IPS-NIHi11 (cell line): ENCODE results near the gene NLRP5.
"Not testable (repeated sequence)": the region's sequence is repeated elsewhere in the genome, so short reads cannot be mapped to it uniquely, and the experiment has no call there.

ENCODE experiments used
- DNase-seq: peaks from one replicate; pipeline ENCODE4 v3.0.0; 2012; ENCODE audit warnings: mixed read lengths, low spot score

NLRP5 gene

GRCh38 chr19:56076498-56076897 is 89.9 kb downstream of the NLRP5 start:
- DNase-seq, result peak; percentile 70

GRCh38 chr19:56079609-56080008 is 93.0 kb downstream of the NLRP5 start:
- no peak for DNase-seq

- DNase-seq, result peak; percentile 91
These were observed 94.3 kb downstream of the NLRP5 start for GRCh38 chr19:56080669-56081401.

- no peak for DNase-seq
These were observed 97.1 kb downstream of the NLRP5 start for GRCh38 chr19:56083668-56084067.

- DNase-seq, result no peak
These were observed 98.4 kb downstream of the NLRP5 start for GRCh38 chr19:56084835-56085536.

GRCh38 chr19:56085571-56086275 is 99.1 kb downstream of the NLRP5 start:
- no peak for DNase-seq

- no peak for DNase-seq
These were observed 100.3 kb downstream of the NLRP5 start for GRCh38 chr19:56086671-56087430.

GRCh38 chr19:56087647-56088496 is 101.3 kb downstream of the NLRP5 start:
- DNase-seq, result no peak

GRCh38 chr19:56088497-56089215 is 102.1 kb downstream of the NLRP5 start:
- no peak for DNase-seq

GRCh38 chr19:56089344-56089743 is 102.8 kb downstream of the NLRP5 start:
- DNase-seq, result no peak

- DNase-seq, result no peak
These were observed 104.5 kb downstream of the NLRP5 start for GRCh38 chr19:56091066-56091490.

- DNase-seq, result no peak
These were observed 105.4 kb downstream of the NLRP5 start for GRCh38 chr19:56091751-56092546.

- no peak for DNase-seq
These were observed 106.4 kb downstream of the NLRP5 start for GRCh38 chr19:56092685-56093631.

GRCh38 chr19:56094449-56094848 is 107.9 kb downstream of the NLRP5 start:
- DNase-seq, result no peak

- DNase-seq, result no peak
These were observed 110.1 kb downstream of the NLRP5 start for GRCh38 chr19:56096665-56097064.

- DNase-seq, result no peak
These were observed 110.7 kb downstream of the NLRP5 start for GRCh38 chr19:56097306-56097705.

GRCh38 chr19:56097776-56098175 is 111.2 kb downstream of the NLRP5 start:
- DNase-seq, result no peak

GRCh38 chr19:56098237-56098636 is 111.7 kb downstream of the NLRP5 start:
- not testable (repeated sequence) for DNase-seq
